ENCODE results near the gene BANK1.

BANK1 gene

GRCh38 chr4:101870874-101871273, 80.3 kb downstream of the BANK1 start:
- no peak for ATAC-seq
- TF ChIP-seq ESRRG (CRISPR knock-in tag; IDR thresholded peaks at IDR 0.05) (no peak), ZFP30 (CRISPR knock-in tag; IDR thresholded peaks at IDR 0.05) (no peak), SNAI2 (CRISPR knock-in tag; IDR thresholded peaks at IDR 0.05) (no peak), ISL1 (CRISPR knock-in tag; IDR thresholded peaks at IDR 0.05) (no peak), ZNF70 (CRISPR knock-in tag; IDR thresholded peaks at IDR 0.05) (no peak), OSR1 (CRISPR knock-in tag; IDR thresholded peaks at IDR 0.05) (no peak), RARB (CRISPR knock-in tag; IDR thresholded peaks at IDR 0.05) (no peak), BACH2 (CRISPR knock-in tag; IDR thresholded peaks at IDR 0.05; ENCODE audit: borderline replicate concordance) (no peak), ZNF565 (CRISPR knock-in tag; conservative IDR thresholded peaks at IDR 0.05; ENCODE audit: low read depth) (no peak), TSHZ2 (CRISPR knock-in tag; IDR thresholded peaks at IDR 0.05) (no peak), POU6F1 (CRISPR knock-in tag; IDR thresholded peaks at IDR 0.05; ENCODE audit: borderline replicate concordance, low read depth) (no peak), CSDC2 (CRISPR knock-in tag; IDR thresholded peaks at IDR 0.05) (no peak), PATZ1 (CRISPR knock-in tag; IDR thresholded peaks at IDR 0.05; ENCODE audit: borderline replicate concordance) (no peak), ARNTL (CRISPR knock-in tag; IDR thresholded peaks at IDR 0.05; ENCODE audit: borderline replicate concordance, low read depth) (no peak), ZFP3 (CRISPR knock-in tag; IDR thresholded peaks at IDR 0.05) (no peak)
- TF ChIP-seq, protein P1, sequence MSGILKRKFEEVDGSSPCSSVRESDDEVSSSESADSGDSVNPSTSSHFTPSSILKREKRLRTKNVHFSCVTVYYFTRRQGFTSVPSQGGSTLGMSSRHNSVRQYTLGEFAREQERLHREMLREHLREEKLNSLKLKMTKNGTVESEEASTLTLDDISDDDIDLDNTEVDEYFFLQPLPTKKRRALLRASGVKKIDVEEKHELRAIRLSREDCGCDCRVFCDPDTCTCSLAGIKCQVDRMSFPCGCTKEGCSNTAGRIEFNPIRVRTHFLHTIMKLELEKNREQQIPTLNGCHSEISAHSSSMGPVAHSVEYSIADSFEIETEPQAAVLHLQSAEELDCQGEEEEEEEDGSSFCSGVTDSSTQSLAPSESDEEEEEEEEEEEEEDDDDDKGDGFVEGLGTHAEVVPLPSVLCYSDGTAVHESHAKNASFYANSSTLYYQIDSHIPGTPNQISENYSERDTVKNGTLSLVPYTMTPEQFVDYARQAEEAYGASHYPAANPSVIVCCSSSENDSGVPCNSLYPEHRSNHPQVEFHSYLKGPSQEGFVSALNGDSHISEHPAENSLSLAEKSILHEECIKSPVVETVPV (CRISPR knock-in tag; IDR thresholded peaks at IDR 0.05) = no peak

DNA sequence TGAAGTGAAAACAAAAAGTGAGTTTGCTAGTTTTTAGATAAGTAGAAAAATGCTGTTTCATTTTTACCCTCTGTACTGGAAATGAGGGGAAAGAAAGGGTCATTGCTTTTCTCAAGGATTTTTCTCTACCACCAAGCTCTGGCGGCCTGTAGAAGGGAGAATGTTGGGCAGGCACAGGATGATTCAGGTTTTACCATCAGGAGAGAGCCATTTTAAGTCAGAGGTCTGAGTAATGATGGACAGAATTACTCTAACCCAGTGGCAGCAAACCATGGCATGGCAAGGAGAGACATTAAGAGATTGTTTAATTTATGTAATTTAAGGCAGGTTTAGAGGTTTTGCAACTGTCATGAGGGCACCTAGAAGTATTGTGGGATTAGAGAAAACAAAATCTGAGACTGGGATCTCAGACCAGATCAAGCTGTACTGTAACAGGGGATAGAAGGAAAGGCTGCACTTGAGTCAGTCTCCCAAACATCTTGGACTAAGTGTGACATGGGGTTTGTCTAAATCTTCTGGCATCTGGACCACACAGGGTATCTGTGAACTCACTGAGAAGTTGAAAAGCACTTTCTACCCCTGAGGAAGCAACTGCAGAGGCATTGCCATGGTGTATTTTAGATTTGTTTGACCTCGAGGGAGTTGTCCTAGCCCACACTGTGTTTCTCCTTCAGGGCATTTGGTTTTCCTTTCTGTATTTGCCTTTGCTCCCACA, 81.6 kb downstream of the BANK1 start:
- no peak for TF ChIP-seq BACH2 (CRISPR knock-in tag; IDR thresholded peaks at IDR 0.05; ENCODE audit: borderline replicate concordance)
- TF ChIP-seq ARNTL (CRISPR knock-in tag; IDR thresholded peaks at IDR 0.05; ENCODE audit: borderline replicate concordance, low read depth) = no peak
- TF ChIP-seq TSHZ2 (CRISPR knock-in tag; IDR thresholded peaks at IDR 0.05) = no peak
- TF ChIP-seq RARB (CRISPR knock-in tag; IDR thresholded peaks at IDR 0.05) = no peak
- TF ChIP-seq TOX (CRISPR knock-in tag; IDR thresholded peaks at IDR 0.05; ENCODE audit: borderline replicate concordance) = no peak
- TF ChIP-seq ZFP30 (CRISPR knock-in tag; IDR thresholded peaks at IDR 0.05) = no peak
- TF ChIP-seq ZNF8 (CRISPR knock-in tag; IDR thresholded peaks at IDR 0.05) = no peak
- TF ChIP-seq OSR1 (CRISPR knock-in tag; IDR thresholded peaks at IDR 0.05) = no peak
- no peak for TF ChIP-seq ISL1 (CRISPR knock-in tag; IDR thresholded peaks at IDR 0.05)
- no peak for TF ChIP-seq ZFP3 (CRISPR knock-in tag; IDR thresholded peaks at IDR 0.05)
- no peak for TF ChIP-seq ESRRG (CRISPR knock-in tag; IDR thresholded peaks at IDR 0.05)
- no peak for TF ChIP-seq SNAI2 (CRISPR knock-in tag; IDR thresholded peaks at IDR 0.05)
- no peak for ATAC-seq
